IMR-90 (cell line): Measurements from ENCODE around the gene B4GALT7. TPM values are rescaled to one million over a fixed set of nuclear protein-coding genes. Genes with fewer than 3 reads are reported as not detected.

Source experiments
- ATAC-seq: fragments of 200-7000 bp; cut with Tn5 transposase; 2 replicates; pipeline ENCODE4 v1.9.1; 2020; ENCODE audit warnings: low read depth, mild to moderate bottlenecking, moderate library complexity
- BruUV-seq: library from RNA; stranded (reverse); fragments of 400-500 nt; replicated peaks from 2 replicates; lab custom pipeline; 2021; lab: Mats Ljungman, UMichigan
- CTCF ChIA-PET: fragments of 300-600 bp; formaldehyde crosslinking; extraction: SDS; loops from one replicate; lab custom pipeline; 2021; ENCODE audit warnings: antibody characterized with exemption; lab: Yijun Ruan, JAX
- POLR2A ChIA-PET: fragments of 300-600 bp; sonication (Branson Sonifier 250); formaldehyde crosslinking; loops from one replicate; lab custom pipeline; 2022; ENCODE audit warnings: antibody characterized with exemption; ENCODE audit not compliant: unreplicated experiment; lab: Charles Lee
- DNase-seq: peaks from one replicate; pipeline ENCODE4 v3.0.0; 2013
- H2AFZ ChIP-seq: replicated peaks from 2 replicates; pipeline ENCODE3; 2013; ENCODE audit warnings: low read length, mild to moderate bottlenecking; ENCODE audit not compliant: poor library complexity
- H2AK5ac ChIP-seq: 2 replicates; pipeline ENCODE4 v1.6.1; 2013; ENCODE audit warnings: low read depth, low read length, inconsistent platforms
- H2AK9ac ChIP-seq: replicated peaks from 2 replicates; pipeline ENCODE3; 2013; ENCODE audit warnings: mild to moderate bottlenecking, low read depth, low read length, moderate library complexity; ENCODE audit not compliant: poor library complexity
- H2BK120ac ChIP-seq: 2 replicates; pipeline ENCODE4 v1.6.1; 2013; ENCODE audit warnings: low read depth, low read length, inconsistent platforms
- H2BK15ac ChIP-seq: 3 replicates; pipeline ENCODE4 v1.6.1; 2013; ENCODE audit warnings: low read depth, low read length, inconsistent platforms
- H2BK20ac ChIP-seq: 2 replicates; pipeline ENCODE4 v1.6.1; 2013; ENCODE audit warnings: low read depth, mild to moderate bottlenecking, inconsistent platforms, low read length, moderate library complexity
- H2BK5ac ChIP-seq: 2 replicates; pipeline ENCODE4 v1.6.1; 2013; ENCODE audit warnings: mild to moderate bottlenecking, low read depth, low read length, inconsistent platforms; ENCODE audit not compliant: poor library complexity, severe bottlenecking
- H3K14ac ChIP-seq: replicated peaks from 2 replicates; pipeline ENCODE4 v1.6.1; 2013; ENCODE audit warnings: low read depth, low read length, inconsistent platforms
- H3K18ac ChIP-seq: 2 replicates; pipeline ENCODE4 v1.6.1; 2013; ENCODE audit warnings: low read depth, low read length, control low read depth
- H3K23ac ChIP-seq: 2 replicates; pipeline ENCODE4 v1.6.1; 2013; ENCODE audit warnings: low read depth, low read length, inconsistent platforms
- H3K27ac ChIP-seq: 2 replicates; pipeline ENCODE4 v1.5.1; 2013; ENCODE audit warnings: mild to moderate bottlenecking, control low read depth, low read length; ENCODE audit not compliant: insufficient read depth
- H3K27me3 ChIP-seq: 2 replicates; pipeline ENCODE4 v1.6.1; 2013; ENCODE audit warnings: low read length; ENCODE audit not compliant: control insufficient read depth, insufficient read depth
- H3K36me3 ChIP-seq: 2 replicates; pipeline ENCODE4 v1.6.1; 2013; ENCODE audit warnings: low read length, mixed read lengths; ENCODE audit not compliant: control insufficient read depth, insufficient read depth
- H3K4ac ChIP-seq: 2 replicates; pipeline ENCODE4 v1.6.1; 2013; ENCODE audit warnings: low read depth, low read length, inconsistent platforms
- H3K4me1 ChIP-seq: 2 replicates; pipeline ENCODE4 v1.6.1; 2013; ENCODE audit warnings: low read length, mixed read lengths; ENCODE audit not compliant: control insufficient read depth, insufficient read depth
- H3K4me2 ChIP-seq: 2 replicates; pipeline ENCODE4 v1.6.1; 2013; ENCODE audit warnings: low read depth, mild to moderate bottlenecking, control low read depth, low read length, moderate library complexity
- H3K4me3 ChIP-seq: 2 replicates; pipeline ENCODE4 v1.5.1; 2013; ENCODE audit warnings: low read depth, mild to moderate bottlenecking, control low read depth, low read length, moderate library complexity; ENCODE audit not compliant: insufficient read depth
- H3K56ac ChIP-seq: 2 replicates; pipeline ENCODE4 v1.6.1; 2013; ENCODE audit warnings: low read length, inconsistent platforms; ENCODE audit not compliant: insufficient read depth; ENCODE audit errors: extremely low read depth
- H3K79me1 ChIP-seq, 2 experiments: 2 replicates each; pipeline ENCODE4 v1.6.1; 2013; ENCODE audit warnings: low read length in 2 of 2, inconsistent platforms in 1 of 2, low read depth in 1 of 2
- H3K9ac ChIP-seq: 2 replicates; pipeline ENCODE4 v1.6.1; 2013; ENCODE audit warnings: low read depth, low read length, control low read depth
- H3K9me1 ChIP-seq: 2 replicates; pipeline ENCODE4 v1.6.1; 2013; ENCODE audit warnings: low read length, inconsistent platforms; ENCODE audit not compliant: insufficient read depth
- H3K9me3 ChIP-seq: 2 replicates; pipeline ENCODE4 v1.6.1; 2013; ENCODE audit warnings: low read length; ENCODE audit not compliant: control insufficient read depth, insufficient read depth
- H4K20me1 ChIP-seq: 2 replicates; pipeline ENCODE4 v1.6.1; 2013; ENCODE audit warnings: low read length, inconsistent platforms; ENCODE audit not compliant: insufficient read depth
- H4K5ac ChIP-seq: 2 replicates; pipeline ENCODE4 v1.6.1; 2013; ENCODE audit warnings: mild to moderate bottlenecking, low read depth, low read length, control low read depth
- H4K8ac ChIP-seq, 2 experiments: 2 replicates each; pipeline ENCODE4 v1.6.1; 2013; ENCODE audit warnings: low read depth in 2 of 2, low read length in 2 of 2, control low read depth in 1 of 2, inconsistent platforms in 1 of 2
- H4K91ac ChIP-seq: 2 replicates; pipeline ENCODE4 v1.6.1; 2013; ENCODE audit warnings: low read depth, low read length, inconsistent platforms; ENCODE audit not compliant: insufficient read depth
- BHLHE40 ChIP-seq: fragments of 150-350 bp; IDR thresholded peaks from 2 replicates; pipeline ENCODE4 v1.6.1; 2016; ENCODE audit warnings: mild to moderate bottlenecking, low read depth, low read length
- CHD1 ChIP-seq: IDR thresholded peaks from 2 replicates; pipeline ENCODE4 v1.6.1; 2012; ENCODE audit warnings: low read depth, low read length, improper control_type of control experiment
- FOS ChIP-seq: fragments of 150-350 bp; IDR thresholded peaks from 2 replicates; pipeline ENCODE4 v1.6.1; 2016; ENCODE audit warnings: low read depth, low read length
- MAFK ChIP-seq: IDR thresholded peaks from 2 replicates; pipeline ENCODE4 v1.6.1; 2012; ENCODE audit warnings: low read depth, low read length, improper control_type of control experiment
- NFE2L2 ChIP-seq: fragments of 150-350 bp; IDR thresholded peaks from 2 replicates; pipeline ENCODE4 v1.6.1; 2016; ENCODE audit warnings: low read depth, mild to moderate bottlenecking, low read length
- RAD21 ChIP-seq: IDR thresholded peaks from 2 replicates; pipeline ENCODE4 v1.6.1; 2012; ENCODE audit warnings: low read length, improper control_type of control experiment
- SMC3 ChIP-seq: fragments of 150-350 bp; IDR thresholded peaks from 2 replicates; pipeline ENCODE4 v1.6.1; 2016; ENCODE audit warnings: low read depth, mild to moderate bottlenecking, antibody characterized with exemption, low read length, moderate library complexity
- WGBS, 2 experiments: methylation state at CpG; one replicate each; pipeline versions ENCODE4 v1.1.5 to v1.1.7; 2013; ENCODE audit warnings: missing lambda C conversion rate in 2 of 2; ENCODE audit not compliant: insufficient read length in 1 of 2; ENCODE audit errors: extremely low coverage in 2 of 2; 5-methylcytosine and 5-hydroxymethylcytosine counted together
- dilution Hi-C: fragments of 300-500 bp; cut with HindIII; formaldehyde crosslinking; loops from one replicate; pipeline ENCODE4 v1.14.3; 2018; ENCODE audit warnings: low sequenced_read_pairs; ENCODE audit not compliant: unreplicated experiment
- in situ Hi-C: fragments of 300-500 bp; cut with MboI; formaldehyde crosslinking; loops from 3 replicates; pipeline ENCODE4 v1.14.3; 2019; ENCODE audit warnings: low sequenced_read_pairs, inconsistent platforms, mixed read lengths
- intact Hi-C: fragments of 100-400 bp; cut with micrococcal nuclease; formaldehyde crosslinking; loops from 2 replicates; pipeline ENCODE4 v1.10.0; 2022
- polyA plus RNA-seq, 3 experiments: library from polyadenylated mRNA; depleted of rRNA; stranded (reverse); fragments of >200 nt; gene quantifications; 2 replicates each; pipeline ENCODE4 v1.2.3, GENCODE V29; 2012; ENCODE audit warnings: low replicate concordance in 1 of 3
- total RNA-seq: library from RNA; depleted of rRNA; stranded (reverse); fragments of >200 nt; gene quantifications from 2 replicates; pipeline ENCODE4 v1.2.3, GENCODE V29; 2012
- TF ChIP-seq, protein P1 (sequence below): fragments of 150-350 bp; IDR thresholded peaks from 2 replicates; pipeline ENCODE4 v1.6.1; 2016; ENCODE audit warnings: low read depth, mild to moderate bottlenecking, low read length, moderate library complexity, borderline replicate concordance
- TF ChIP-seq, protein P2 (sequence below): conservative IDR thresholded peaks from 2 replicates; pipeline ENCODE4 v1.5.1; 2012; ENCODE audit warnings: mild to moderate bottlenecking, low read depth, low read length, improper control_type of control experiment
- TF ChIP-seq, protein P3 (sequence below): fragments of 150-350 bp; IDR thresholded peaks from 2 replicates; pipeline ENCODE4 v1.6.1; 2017; ENCODE audit warnings: mild to moderate bottlenecking, antibody characterized with exemption, low read length, low read depth

Gene B4GALT7
- total and polyA plus RNA-seq, 2 of the 4 experiments (the other 2 are of a cell fraction): 29.2 to 79.6 TPM

DNA sequence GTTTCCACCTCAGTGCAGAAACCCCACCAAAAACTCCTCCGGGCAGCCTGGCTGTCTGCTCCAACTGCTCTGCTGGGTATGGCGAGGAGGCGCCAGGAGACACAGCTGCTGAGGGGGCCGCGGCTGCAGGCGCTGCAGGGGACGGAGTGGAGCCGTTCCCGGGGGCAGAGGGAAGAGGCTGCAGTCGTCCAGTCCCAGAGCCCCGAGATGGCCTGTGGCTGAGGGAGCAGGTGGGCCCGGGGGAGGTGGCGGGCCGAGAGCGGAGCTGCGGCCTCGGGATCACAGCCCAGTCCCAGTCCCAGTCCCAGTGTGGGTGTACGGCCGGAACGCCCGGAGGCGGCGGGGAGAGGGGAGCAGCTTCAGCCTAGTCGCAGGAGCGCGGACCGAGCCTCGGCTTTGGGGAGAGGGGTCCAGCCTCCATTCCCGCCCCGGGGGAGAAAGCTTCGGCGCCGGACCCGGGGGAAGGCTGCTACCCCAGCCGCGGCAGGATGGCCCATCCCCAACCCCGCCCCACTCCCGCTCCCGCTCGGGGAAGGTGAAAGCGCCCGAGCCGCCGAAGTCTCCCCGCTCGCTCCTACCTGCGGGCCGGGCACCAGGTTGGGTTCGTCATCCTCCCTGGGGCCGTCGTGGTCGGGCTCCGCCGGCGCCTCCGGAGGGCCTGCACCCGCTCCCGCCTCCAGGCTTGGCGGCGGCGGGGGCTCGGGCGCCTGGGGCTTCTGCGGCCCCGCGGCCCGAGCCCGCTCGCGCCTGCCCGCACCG is 46.1 kb upstream of the B4GALT7 start (continued):
- no peak for TF ChIP-seq SMC3
- no peak for TF ChIP-seq RAD21

- peaks cover 5% of the 10 kb centered on the region; the same call in 1 of the 2 replicates for H3K36me3 ChIP-seq
- TF ChIP-seq MAFK: no peak
- no peak for TF ChIP-seq BHLHE40
- TF ChIP-seq NFE2L2: no peak
- TF ChIP-seq CHD1: no peak
- TF ChIP-seq, protein P1, sequence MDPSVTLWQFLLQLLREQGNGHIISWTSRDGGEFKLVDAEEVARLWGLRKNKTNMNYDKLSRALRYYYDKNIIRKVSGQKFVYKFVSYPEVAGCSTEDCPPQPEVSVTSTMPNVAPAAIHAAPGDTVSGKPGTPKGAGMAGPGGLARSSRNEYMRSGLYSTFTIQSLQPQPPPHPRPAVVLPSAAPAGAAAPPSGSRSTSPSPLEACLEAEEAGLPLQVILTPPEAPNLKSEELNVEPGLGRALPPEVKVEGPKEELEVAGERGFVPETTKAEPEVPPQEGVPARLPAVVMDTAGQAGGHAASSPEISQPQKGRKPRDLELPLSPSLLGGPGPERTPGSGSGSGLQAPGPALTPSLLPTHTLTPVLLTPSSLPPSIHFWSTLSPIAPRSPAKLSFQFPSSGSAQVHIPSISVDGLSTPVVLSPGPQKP: no peak
- TF ChIP-seq, protein P2, sequence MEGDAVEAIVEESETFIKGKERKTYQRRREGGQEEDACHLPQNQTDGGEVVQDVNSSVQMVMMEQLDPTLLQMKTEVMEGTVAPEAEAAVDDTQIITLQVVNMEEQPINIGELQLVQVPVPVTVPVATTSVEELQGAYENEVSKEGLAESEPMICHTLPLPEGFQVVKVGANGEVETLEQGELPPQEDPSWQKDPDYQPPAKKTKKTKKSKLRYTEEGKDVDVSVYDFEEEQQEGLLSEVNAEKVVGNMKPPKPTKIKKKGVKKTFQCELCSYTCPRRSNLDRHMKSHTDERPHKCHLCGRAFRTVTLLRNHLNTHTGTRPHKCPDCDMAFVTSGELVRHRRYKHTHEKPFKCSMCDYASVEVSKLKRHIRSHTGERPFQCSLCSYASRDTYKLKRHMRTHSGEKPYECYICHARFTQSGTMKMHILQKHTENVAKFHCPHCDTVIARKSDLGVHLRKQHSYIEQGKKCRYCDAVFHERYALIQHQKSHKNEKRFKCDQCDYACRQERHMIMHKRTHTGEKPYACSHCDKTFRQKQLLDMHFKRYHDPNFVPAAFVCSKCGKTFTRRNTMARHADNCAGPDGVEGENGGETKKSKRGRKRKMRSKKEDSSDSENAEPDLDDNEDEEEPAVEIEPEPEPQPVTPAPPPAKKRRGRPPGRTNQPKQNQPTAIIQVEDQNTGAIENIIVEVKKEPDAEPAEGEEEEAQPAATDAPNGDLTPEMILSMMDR: peak; percentile 36
- no peak for TF ChIP-seq FOS
- TF ChIP-seq, protein P3, sequence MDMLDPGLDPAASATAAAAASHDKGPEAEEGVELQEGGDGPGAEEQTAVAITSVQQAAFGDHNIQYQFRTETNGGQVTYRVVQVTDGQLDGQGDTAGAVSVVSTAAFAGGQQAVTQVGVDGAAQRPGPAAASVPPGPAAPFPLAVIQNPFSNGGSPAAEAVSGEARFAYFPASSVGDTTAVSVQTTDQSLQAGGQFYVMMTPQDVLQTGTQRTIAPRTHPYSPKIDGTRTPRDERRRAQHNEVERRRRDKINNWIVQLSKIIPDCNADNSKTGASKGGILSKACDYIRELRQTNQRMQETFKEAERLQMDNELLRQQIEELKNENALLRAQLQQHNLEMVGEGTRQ: peak; percentile 52; the same call in 1 of the 2 replicates
- TF ChIP-seq SMC3: peak; percentile 30; the same call in 1 of the 2 replicates
These were observed 45.3 kb upstream of the B4GALT7 start, which contains the start of gene FAM193B for GRCh38 chr5:177554474-177555111. TSS of gene FAM193B (minus strand) at chr5:177554563. CDS start at chr5:177554458, 105 bp downstream.

More at GRCh38 chr5:177554474-177555111, 45.3 kb upstream of the B4GALT7 start, which contains the start of gene FAM193B:
- DNase-seq (peak; percentile 87), ATAC-seq (peak; percentile 95)
- peak within 1 kb of the TSS; percentile 53 for H2BK20ac ChIP-seq
- POLR2A ChIA-PET: no interaction called here
- H3K23ac ChIP-seq: peak within 1 kb of the TSS; percentile 88
- H2BK120ac ChIP-seq: peak within 1 kb of the TSS; percentile 28; the same call in 1 of the 2 replicates
- WGBS, 2 experiments: 87% methylated on average over 3 of the region's 49 CpGs; no CpG with 5 or more reads in 1 of the 2 experiments
- peaks cover 3 to 44% of the 10 kb centered on the region in 2 experiments; a peak in 2 of 4 replicates for H3K79me1 ChIP-seq
- H2AFZ ChIP-seq: peak within 1 kb of the TSS; percentile 96
- peak within 1 kb of the TSS; percentile 50 for H2AK5ac ChIP-seq
- H4K20me1 ChIP-seq: peaks cover 37% of the 10 kb centered on the region
- H2BK5ac ChIP-seq: peak within 1 kb of the TSS; percentile 66
- BruUV-seq: no TSS peak
- H4K91ac ChIP-seq: peak within 1 kb of the TSS; percentile 86; the same call in 1 of the 2 replicates
- H3K14ac ChIP-seq: peak within 1 kb of the TSS; percentile 80
- in situ Hi-C loops: no loop called here
- peak within 1 kb of the TSS; percentile 98 for H3K4me2 ChIP-seq
- peak within 1 kb of the TSS; percentile 94 for H2AK9ac ChIP-seq
- H3K4ac ChIP-seq: peak within 1 kb of the TSS; percentile 94
- no peaks in the 10 kb centered on the region for H3K27me3 ChIP-seq
- CTCF ChIA-PET: interaction anchor here (1.0 kb wide), 1 partner anchor 10 kb away, joined by 3 read pairs; no protein-coding TSS in a partner anchor
- H4K5ac ChIP-seq: peak within 1 kb of the TSS; percentile 98
- dilution Hi-C loops: no loop called here
- H4K8ac ChIP-seq: peak within 1 kb of the TSS; percentile 87 to 96
- H3K56ac ChIP-seq: peak within 1 kb of the TSS; percentile 71
- peak within 1 kb of the TSS; percentile 80 for H3K27ac ChIP-seq
- H3K9me1 ChIP-seq: peaks cover 18% of the 10 kb centered on the region
- peak within 1 kb of the TSS; percentile 72 for H3K18ac ChIP-seq
- H3K4me3 ChIP-seq: peak within 1 kb of the TSS; percentile 92
- peak within 1 kb of the TSS; percentile 78; the same call in 1 of the 3 replicates for H2BK15ac ChIP-seq
- intact Hi-C loops: no loop called here
- H3K9ac ChIP-seq: peak within 1 kb of the TSS; percentile 88
- no peaks in the 10 kb centered on the region for H3K9me3 ChIP-seq
- H3K4me1 ChIP-seq: peaks cover 14% of the 10 kb centered on the region
